GM12878 (cell line): ENCODE results near the gene NAV2. TPM values are rescaled to one million over a fixed set of nuclear protein-coding genes. Genes with fewer than 3 reads are reported as not detected.

Source experiments
- ATAC-seq: fragments of 200-7000 bp; cut with Tn5 transposase; 3 replicates; pipeline ENCODE4 v1.9.1; 2020; ENCODE audit warnings: mild to moderate bottlenecking, moderate library complexity
- BruUV-seq: library from RNA; stranded (reverse); fragments of 400-500 nt; replicated peaks from 2 replicates; lab custom pipeline; 2021; lab: Mats Ljungman, UMichigan
- CTCF ChIA-PET: fragments of 300-600 bp; sonication (Branson Sonifier 250); formaldehyde crosslinking; extraction: SDS; loops from one replicate; lab custom pipeline; 2021; ENCODE audit warnings: inconsistent platforms; lab: Yijun Ruan, JAX
- POLR2A ChIA-PET: fragments of 350-600 bp; formaldehyde crosslinking; extraction: SDS; loops from one replicate; lab custom pipeline; 2021; ENCODE audit warnings: inconsistent platforms; lab: Charles Lee
- RAD21 ChIA-PET: fragments of 300-600 bp; sonication (Branson Sonifier 250); formaldehyde crosslinking; loops from one replicate; lab custom pipeline; 2023; ENCODE audit warnings: antibody characterized with exemption; ENCODE audit not compliant: unreplicated experiment; lab: Charles Lee
- SMC1A ChIA-PET: fragments of 300-600 bp; sonication (Branson Sonifier 250); formaldehyde crosslinking; loops from one replicate; lab custom pipeline; 2023; ENCODE audit not compliant: unreplicated experiment, uncharacterized antibody; lab: Charles Lee
- DNase-seq: peaks from one replicate; pipeline ENCODE4 v3.0.0-alpha.2; 2011; ENCODE audit warnings: low read depth, low spot score
- FAIRE-seq: peaks from 3 replicates; lab custom pipeline; 2011; peaks lifted over from hg19 to GRCh38; lab: Jason Lieb, UNC
- H2AFZ ChIP-seq: 2 replicates; pipeline ENCODE4 v1.6.0; 2011; ENCODE audit warnings: low read depth, low read length, control low read depth; ENCODE audit not compliant: control insufficient read depth
- H3K27ac ChIP-seq: 2 replicates; pipeline ENCODE4 v1.5.1; 2011; ENCODE audit warnings: control low read depth; ENCODE audit not compliant: control insufficient read depth, insufficient read depth
- H3K27me3 ChIP-seq, 2 experiments: replicated peaks in 1 of 2; 2 replicates each; pipeline versions ENCODE4 v1.6.0 to v1.6.1; 2011; ENCODE audit warnings: low read length in 1 of 2; ENCODE audit not compliant: control insufficient read depth in 2 of 2, insufficient read depth in 2 of 2
- H3K36me3 ChIP-seq, 2 experiments: 2 replicates each; pipeline ENCODE4 v1.5.1; 2011; ENCODE audit warnings: low read length in 1 of 2; ENCODE audit not compliant: control insufficient read depth in 2 of 2, insufficient read depth in 2 of 2
- H3K4me1 ChIP-seq: 2 replicates; pipeline ENCODE4 v1.6.1; 2011; ENCODE audit warnings: mild to moderate bottlenecking, low read length, moderate library complexity, mixed read lengths; ENCODE audit not compliant: control insufficient read depth, insufficient read depth
- H3K4me2 ChIP-seq: 2 replicates; pipeline ENCODE4 v1.6.0; 2011; ENCODE audit warnings: control low read depth; ENCODE audit not compliant: control insufficient read depth, insufficient read depth
- H3K4me3 ChIP-seq: fragments of 200-600 bp; sonication (generic); 2 replicates; pipeline ENCODE4 v1.5.1; 2016
- H3K79me2 ChIP-seq: 2 replicates; pipeline ENCODE4 v1.6.0; 2011; ENCODE audit warnings: low read length; ENCODE audit not compliant: control insufficient read depth, insufficient read depth
- H3K9ac ChIP-seq: 2 replicates; pipeline ENCODE4 v1.8.0; 2011; ENCODE audit warnings: low read length, control low read depth, mixed read lengths; ENCODE audit not compliant: control insufficient read depth, insufficient read depth
- H3K9me3 ChIP-seq: replicated peaks from 3 replicates; pipeline ENCODE4 v1.5.1; 2011; ENCODE audit warnings: mild to moderate bottlenecking, low read length; ENCODE audit not compliant: control insufficient read depth, insufficient read depth
- H4K20me1 ChIP-seq: 2 replicates; pipeline ENCODE4 v1.6.0; 2011; ENCODE audit not compliant: control insufficient read depth, insufficient read depth
- CBX3 ChIP-seq: fragments of 200-600 bp; sonication (generic); IDR thresholded peaks from 2 replicates; pipeline ENCODE4 v1.6.1; 2016; ENCODE audit warnings: low read depth, borderline replicate concordance
- YY1 ChIP-seq: IDR thresholded peaks from 2 replicates; pipeline ENCODE4 v1.6.1; 2011; ENCODE audit warnings: low read depth, mild to moderate bottlenecking, low read length
- WGBS: methylation state at CpG from one replicate; pipeline ENCODE4 v1.1.6; 2016; ENCODE audit warnings: low lambda C conversion rate; ENCODE audit not compliant: insufficient replicate concordance, insufficient coverage; ENCODE audit errors: missing lambda C conversion rate; 5-methylcytosine and 5-hydroxymethylcytosine counted together
- in situ Hi-C: fragments of 300-500 bp; cut with MboI; formaldehyde crosslinking; loops from 9 replicates; pipeline ENCODE4 v1.14.3; 2018; ENCODE audit warnings: mixed read lengths
- intact Hi-C: fragments of 100-400 bp; cut with micrococcal nuclease; formaldehyde crosslinking; loops from one replicate; pipeline ENCODE4 v1.14.2; 2022; ENCODE audit not compliant: unreplicated experiment
- polyA plus RNA-seq, 11 experiments: library from polyadenylated mRNA; depleted of rRNA in 4 of 11; unstranded in 6 of 11; stranded (reverse) in 5 of 11; fragments of >200 nt; fragmentation: Nextera tagmentation in 4 of 11; fragmentation: Illumina TruSeq in 1 of 11; extraction: Ambion mirVana in 4 of 11; extraction: Trizol in 1 of 11; gene quantifications; 1 replicate in 1 of 11; 2 replicates in 10 of 11; pipeline versions ENCODE4 v1.2.1 to v1.2.3, GENCODE V29; 2011 to 2016; ENCODE audit warnings: inconsistent platforms in 2 of 11, missing spikeins in 2 of 11, low read depth in 1 of 11
- total RNA-seq, 4 experiments: library from RNA; depleted of rRNA in 3 of 4; stranded (reverse); fragments of >200 nt in 3 of 4; fragmentation: Illumina TruSeq in 1 of 4; extraction: Trizol in 1 of 4; gene quantifications; 2 replicates each; pipeline versions ENCODE4 v1.2.1 to v1.2.3, GENCODE V29; 2013 to 2021

Gene NAV2
- total and polyA plus RNA-seq, 10 of the 15 experiments (the other 5 are each of a cell fraction or from before 2014, with no cell fraction given): 0.35 to 6.1 (median 1.1) TPM

DNA sequence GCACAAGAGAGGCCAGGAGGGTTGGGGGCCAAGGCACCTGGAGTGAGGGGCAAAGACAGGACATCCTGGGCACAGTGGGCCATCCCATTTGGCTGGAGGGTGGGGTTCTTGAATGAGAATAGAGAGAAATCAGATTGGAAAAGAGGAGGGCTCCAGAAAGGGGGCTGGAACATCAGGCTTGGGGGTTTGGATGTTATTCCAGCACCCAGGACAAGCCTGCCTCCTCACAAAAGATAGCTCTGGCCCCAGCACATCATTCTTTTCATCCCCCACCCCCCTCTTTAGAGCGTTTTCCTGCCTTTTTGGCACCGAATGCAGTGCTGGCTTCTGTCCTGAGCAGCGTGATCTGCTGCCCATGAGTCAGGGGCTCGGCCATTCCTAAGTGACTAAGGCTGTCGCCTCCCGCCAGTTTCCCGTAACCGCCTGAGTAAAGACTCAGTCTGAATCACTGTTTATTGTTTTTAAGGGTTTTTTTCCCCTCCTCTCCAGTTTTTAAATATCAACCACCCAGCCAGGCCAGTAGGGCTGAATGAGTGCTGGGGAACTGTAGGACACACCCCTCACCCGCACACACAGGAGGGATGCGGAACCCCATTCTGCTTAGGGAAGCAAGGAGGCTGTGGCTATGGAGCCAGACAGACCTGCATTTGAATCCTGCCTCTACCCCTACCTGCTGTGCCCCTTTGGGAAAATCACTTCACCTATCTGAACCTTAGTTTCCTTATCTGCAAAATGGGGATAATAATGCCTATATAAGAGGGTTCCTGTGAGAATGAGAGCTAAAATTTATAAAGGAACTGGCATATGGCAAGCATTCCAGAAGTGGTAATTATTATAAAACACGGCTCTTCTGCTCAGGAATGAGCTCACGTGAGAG is 32.4 kb upstream of the NAV2 start:
- in situ Hi-C loops: no loop called here
- H3K9me3 ChIP-seq: no peaks in the 10 kb centered on the region
- no peaks in the 10 kb centered on the region for H3K4me1 ChIP-seq
- H3K4me2 ChIP-seq: no peak overlapping the region
- no TSS peak for BruUV-seq
- FAIRE-seq (no peak), ATAC-seq (no peak), DNase-seq (no peak)
- H3K27ac ChIP-seq: no peak overlapping the region
- H3K36me3 ChIP-seq: no peaks in the 10 kb centered on the region
- H4K20me1 ChIP-seq: no peaks in the 10 kb centered on the region
- no peaks in the 10 kb centered on the region; a peak in 1 of 4 replicates for H3K27me3 ChIP-seq
- ChIA-PET RAD21 (no interaction called here), SMC1A (no interaction called here), POLR2A (no interaction called here), CTCF (interaction anchor here (1.3 kb wide), 1 partner anchor 21 kb away, joined by 3 read pairs; no protein-coding TSS in a partner anchor)
- H3K4me3 ChIP-seq: no peak overlapping the region
- no peak overlapping the region for H3K9ac ChIP-seq
- H2AFZ ChIP-seq: no peak overlapping the region
- intact Hi-C loops: loop anchor here (2.0 kb wide), 1 partner anchor 19 kb away; no protein-coding TSS in a partner anchor
- 57% methylated on average over 12 of the region's 12 CpGs for WGBS
- no peaks in the 10 kb centered on the region for H3K79me2 ChIP-seq
- no peak for TF ChIP-seq CBX3

DNA sequence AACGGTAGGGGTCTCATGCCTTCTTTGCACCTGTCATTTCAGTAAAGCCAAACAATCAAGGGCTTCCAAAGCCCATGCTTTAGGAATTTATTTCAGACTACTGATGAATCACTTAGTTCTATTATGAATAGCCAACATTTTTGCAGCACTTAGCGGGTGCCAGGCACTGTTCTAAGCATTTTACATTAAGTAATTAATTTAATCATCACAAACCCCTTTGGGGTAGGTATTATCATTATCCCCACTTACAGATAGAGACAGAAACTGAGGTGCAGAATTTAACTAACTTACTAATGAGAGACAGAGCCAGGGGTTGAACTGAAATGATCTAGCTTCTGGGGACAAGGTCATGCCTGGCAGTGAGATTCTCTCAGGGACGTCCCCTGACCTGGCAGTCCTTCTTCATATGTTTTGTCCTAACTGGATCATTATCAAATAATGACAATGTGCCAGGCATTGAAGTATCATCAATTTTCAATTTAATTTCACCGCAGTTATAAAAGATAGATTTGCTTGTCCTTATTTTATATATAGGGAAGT is 31.7 kb upstream of the NAV2 start:
- H3K4me1 ChIP-seq: no peaks in the 10 kb centered on the region
- RAD21 ChIA-PET: no interaction called here
- H3K9ac ChIP-seq: no peak overlapping the region
- DNase-seq (no peak), FAIRE-seq (no peak), ATAC-seq (no peak)
- CTCF ChIA-PET: no interaction called here
- H3K36me3 ChIP-seq: no peaks in the 10 kb centered on the region
- 26% methylated on average over 4 of the region's 4 CpGs for WGBS
- in situ Hi-C loops (no loop called here), intact Hi-C loops (loop anchor here (2.0 kb wide), 1 partner anchor 20 kb away; no protein-coding TSS in a partner anchor)
- TF ChIP-seq YY1: no peak
- SMC1A ChIA-PET: no interaction called here
- H3K27ac ChIP-seq: no peak overlapping the region
- no peaks in the 10 kb centered on the region for H3K79me2 ChIP-seq
- H3K9me3 ChIP-seq: no peaks in the 10 kb centered on the region
- POLR2A ChIA-PET: no interaction called here
- no peak overlapping the region for H2AFZ ChIP-seq
- H3K27me3 ChIP-seq: no peaks in the 10 kb centered on the region; a peak in 1 of 4 replicates
- H3K4me2 ChIP-seq: no peak overlapping the region
- no peak overlapping the region for H3K4me3 ChIP-seq
- no TSS peak for BruUV-seq
- no peaks in the 10 kb centered on the region for H4K20me1 ChIP-seq
